HuH-7.5 (cell line): ENCODE results near the gene APEH.
"Not testable (repeated sequence)": the region's sequence is repeated elsewhere in the genome, so short reads cannot be mapped to it uniquely, and the experiment has no call there.

Experiments
- DNase-seq: peaks from one replicate; pipeline ENCODE4 v3.0.0; 2011; ENCODE audit warnings: low spot score

APEH gene

GRCh38 chr3:49690856-49691255 is 16.7 kb downstream of the APEH start:
- not testable (repeated sequence) for DNase-seq

- DNase-seq, result not testable (repeated sequence)
Measured at GRCh38 chr3:49691481-49691880, 17.3 kb downstream of the APEH start.

GRCh38 chr3:49694409-49695070 is 20.4 kb downstream of the APEH start:
- not testable (repeated sequence) for DNase-seq

- not testable (repeated sequence) for DNase-seq
Measured at GRCh38 chr3:49695350-49696015, 21.3 kb downstream of the APEH start.

- DNase-seq, result no peak
Measured at GRCh38 chr3:49699281-49699979, 25.3 kb downstream of the APEH start.

DNA sequence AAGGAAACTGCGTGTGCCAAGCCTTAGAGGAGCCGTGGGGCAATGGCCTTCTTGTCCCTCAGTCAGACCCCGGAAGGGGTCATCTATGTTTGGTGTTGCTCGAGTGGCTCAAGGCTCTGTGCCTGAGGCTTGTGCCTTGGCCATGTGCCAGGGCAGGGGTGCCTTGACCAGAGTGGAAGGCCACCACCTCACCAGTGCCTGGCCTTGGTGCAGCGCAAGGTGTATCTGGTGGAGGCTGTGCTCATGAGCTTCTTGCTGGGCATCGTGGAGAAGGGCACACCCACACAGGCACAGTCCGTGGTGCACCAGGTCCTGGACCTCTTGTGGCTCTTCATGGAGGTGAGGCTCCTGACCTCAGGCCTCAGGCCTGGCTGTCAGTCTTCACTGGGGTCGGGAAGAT is 25.9 kb downstream of the APEH start:
- no peak for DNase-seq

- no peak for DNase-seq
Measured at GRCh38 chr3:49700453-49701128, 26.4 kb downstream of the APEH start.

DNA sequence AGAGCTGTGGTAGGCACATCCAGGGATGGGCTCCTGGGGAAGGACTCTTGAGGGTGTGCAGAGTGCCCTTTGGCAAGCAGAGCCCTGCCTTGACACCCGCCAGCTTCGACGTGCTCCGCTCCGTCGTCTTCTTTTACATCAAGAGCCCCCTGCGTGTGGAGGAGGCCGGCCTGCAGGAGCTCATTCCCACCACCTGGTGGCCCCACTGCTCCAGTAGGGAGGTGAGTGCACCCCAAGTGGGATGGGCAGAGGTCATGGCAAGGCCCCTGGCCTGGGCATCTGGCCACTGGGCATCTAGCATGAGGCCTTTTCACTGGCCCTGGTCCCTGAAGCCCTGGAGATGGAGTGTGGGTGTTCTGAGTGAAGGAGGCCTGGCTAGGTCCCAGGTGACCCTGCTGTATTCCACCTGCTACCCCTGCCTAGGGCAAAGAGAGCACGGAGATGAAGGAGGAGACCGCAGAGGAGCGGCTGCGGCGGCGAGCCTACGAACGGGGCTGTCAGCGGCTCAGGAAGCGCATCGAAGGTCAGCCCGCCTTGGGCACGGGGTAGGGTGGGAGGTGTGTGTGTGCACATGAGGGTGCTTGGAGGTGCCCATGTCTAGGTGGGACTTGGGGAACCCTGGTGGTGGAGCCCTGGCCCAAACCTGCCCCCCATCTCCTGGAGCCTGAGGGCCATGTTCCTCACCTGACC is 27.4 kb downstream of the APEH start:
- DNase-seq, result no peak

DNA sequence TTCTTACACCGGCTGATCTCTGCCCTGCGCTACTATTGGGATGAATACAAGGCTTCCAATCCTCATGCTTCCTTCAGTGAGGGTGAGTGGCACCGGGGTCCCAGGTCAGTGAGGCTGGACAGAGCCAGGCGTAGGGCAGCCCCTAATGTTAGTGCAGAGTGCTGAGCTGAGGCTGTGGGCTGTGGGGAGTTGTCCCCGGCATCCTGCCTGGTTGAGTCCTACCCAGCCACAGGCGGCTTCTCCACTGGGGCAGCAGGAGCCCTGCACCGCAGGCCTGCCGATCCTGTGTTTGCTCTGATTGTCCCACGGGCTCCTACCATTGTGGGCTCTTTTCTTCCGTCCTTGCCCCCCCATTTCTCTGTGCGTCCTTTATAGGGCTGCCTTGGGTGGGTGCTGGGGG is 28.5 kb downstream of the APEH start:
- DNase-seq, result no peak

DNA sequence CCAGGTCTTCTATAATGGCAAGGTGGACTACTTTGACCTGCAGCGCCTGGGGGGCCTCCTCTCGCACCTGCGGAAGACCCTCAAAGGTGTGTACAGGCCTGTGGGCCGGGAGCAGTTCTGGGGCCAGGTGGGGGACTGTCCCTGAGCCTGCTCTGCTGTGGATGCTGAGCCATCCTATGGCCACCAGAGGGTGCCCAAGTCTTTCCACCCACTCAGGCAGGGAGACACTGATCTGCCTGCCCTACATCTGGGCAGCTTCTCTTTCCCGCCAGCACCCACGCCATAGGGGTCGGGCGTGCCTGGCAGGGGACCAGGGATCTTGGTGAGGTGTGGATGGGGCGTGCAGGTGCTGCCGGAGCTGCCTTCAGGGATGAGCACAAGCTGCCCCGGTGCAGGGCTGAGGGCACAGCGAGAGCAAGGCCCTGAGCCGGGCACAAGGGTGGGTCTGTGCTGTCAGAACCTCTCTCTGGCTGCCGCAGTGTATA is 29.3 kb downstream of the APEH start:
- peak; percentile 88 for DNase-seq

GRCh38 chr3:49703956-49704355 is 29.8 kb downstream of the APEH start:
- DNase-seq, result no peak

DNA sequence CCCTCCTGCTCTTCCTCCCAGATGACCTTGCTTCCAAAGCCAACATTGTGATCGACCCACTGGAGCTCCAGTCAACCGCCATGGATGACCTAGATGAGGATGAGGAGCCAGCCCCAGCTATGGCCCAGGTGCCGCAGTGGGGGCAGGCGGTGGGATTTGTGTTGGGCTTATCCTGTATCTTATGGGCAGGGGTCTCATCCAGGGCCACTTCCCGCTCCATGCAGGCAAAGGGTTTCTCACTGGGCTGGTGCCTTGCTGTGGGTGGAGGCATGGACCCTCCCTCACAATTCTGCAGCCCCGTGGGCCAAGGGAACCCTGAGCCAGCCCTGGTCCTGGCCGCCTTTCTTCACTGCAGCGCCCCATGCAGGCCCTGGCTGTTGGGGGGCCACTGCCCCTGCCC is 30.5 kb downstream of the APEH start:
- no peak for DNase-seq

- no peak for DNase-seq
Measured at GRCh38 chr3:49705390-49705960, 31.3 kb downstream of the APEH start.

DNA sequence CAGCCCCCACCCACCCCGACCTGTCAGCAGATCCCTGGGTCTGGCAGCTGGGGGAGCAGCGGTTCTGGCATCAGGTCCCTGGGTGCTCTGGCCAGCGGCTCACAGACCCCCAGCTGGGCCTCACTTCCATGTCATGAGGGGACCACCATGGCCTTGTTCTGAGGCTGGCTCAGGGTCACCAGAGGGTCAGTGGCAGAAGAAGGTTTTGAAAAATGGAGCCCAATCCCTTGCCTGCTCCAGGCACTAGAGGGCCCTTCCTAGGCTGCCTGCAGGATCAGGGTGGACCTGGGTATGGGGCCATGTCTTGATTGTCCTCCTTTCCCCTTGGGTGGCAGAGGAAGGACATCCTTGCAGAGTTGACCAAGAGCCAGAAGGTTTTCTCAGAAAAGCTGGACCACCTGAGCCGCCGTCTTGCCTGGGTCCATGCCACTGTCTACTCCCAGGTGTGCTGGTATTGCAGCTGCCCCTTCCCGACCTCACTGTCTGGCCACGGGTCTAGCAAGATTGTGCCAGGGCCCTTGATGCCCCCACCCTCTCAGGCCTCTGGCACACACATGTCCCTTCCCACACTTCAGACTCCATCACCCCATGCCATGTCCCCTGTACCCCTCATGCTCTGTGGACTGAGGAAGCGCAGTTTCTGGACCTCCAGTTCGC is 32.4 kb downstream of the APEH start:
- no peak for DNase-seq

DNA sequence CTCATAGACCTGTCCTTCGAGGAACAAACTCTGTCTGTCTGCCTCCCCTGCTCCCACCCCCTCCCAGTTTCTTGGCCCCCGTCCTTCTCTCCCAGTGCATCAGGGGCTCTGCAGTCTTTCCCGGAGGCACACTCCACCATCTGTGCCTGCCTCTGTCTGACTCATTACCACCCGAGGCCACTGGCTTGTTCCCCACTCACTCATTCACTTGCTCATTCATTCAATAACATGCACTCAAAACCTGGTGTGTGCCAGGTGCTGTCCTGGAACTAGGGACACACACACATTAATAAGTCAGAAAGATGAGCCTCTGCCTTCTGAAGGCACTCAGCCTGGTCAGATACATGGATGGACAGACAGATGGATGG is 32.9 kb downstream of the APEH start:
- DNase-seq, result no peak

DNA sequence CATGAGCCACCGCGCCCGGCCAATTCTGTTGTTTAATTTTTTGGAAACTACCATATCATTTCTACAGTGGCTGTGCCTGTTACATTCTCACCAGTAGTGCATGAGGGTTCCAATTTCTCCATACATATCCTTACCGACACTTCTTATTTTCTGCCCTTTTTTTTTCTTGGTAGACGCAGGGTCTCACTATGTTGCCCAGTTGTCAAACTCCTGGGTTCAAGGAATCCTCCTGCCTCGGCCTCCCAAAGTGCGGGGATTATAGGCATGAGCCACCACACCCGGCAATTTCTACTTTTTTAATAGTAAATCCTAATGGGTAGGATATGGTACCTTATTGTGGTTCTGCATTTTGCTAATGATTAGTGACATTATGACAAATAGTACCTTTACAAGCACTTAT is 35.7 kb downstream of the APEH start:
- DNase-seq, result no peak

GRCh38 chr3:49711489-49711888 is 37.3 kb downstream of the APEH start:
- no peak for DNase-seq

DNA sequence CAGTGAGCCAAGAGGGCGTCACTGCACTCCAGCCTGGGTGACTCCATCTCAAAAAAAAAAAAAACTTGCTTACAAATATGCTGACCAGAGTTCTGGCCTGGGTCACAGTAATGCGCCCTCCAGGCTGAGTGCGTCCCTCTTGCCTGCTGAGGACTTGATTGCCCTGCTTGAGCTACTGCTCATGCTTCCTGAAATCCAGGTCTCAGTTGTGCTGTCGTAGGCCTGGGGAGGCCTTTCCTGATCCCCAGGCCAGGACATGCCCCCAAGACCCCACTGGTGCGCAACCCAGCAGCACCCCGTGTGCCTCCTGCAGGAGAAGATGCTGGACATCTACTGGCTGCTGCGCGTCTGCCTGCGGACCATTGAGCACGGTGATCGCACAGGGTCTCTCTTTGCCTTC is 38.0 kb downstream of the APEH start:
- no peak for DNase-seq

DNA sequence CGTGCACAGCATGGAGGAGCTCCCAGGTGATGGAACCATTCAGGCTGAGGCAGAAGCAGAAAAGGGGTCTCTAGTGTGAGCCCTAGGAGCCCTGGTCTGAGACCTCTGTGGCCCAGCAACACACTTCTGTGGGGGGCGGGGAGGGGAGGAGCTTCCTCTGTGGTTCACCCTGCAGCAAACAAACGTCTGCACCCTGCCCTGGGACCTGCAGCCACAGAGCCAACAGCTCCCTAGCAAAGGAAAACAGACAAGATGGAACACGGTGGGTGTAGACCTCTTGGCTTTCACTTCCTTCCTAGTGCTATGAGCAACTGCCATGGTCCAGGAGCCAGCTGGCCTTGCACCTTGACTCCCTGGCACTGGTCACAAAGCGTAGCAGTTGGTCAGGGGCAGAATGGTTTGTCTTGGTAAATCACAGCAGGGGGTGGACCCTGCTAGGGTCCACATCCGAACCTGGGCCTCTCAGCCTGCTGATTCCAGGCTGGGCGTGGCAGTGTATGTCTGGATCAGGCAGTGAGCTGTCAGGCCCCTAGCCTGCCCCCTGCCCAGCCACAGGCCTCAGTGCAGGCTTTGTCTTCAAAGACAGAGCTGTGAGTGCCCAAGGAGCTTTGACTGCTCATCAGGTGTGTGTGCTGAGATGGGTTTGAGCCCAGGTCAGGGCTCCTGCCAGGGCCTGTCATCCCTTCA is 38.6 kb downstream of the APEH start:
- no peak for DNase-seq

GRCh38 chr3:49713336-49714105 is 39.4 kb downstream of the APEH start:
- DNase-seq, result no peak
